ENCODE data around the gene ZNF324B.
"Not testable (repeated sequence)": the region's sequence is repeated elsewhere in the genome, so short reads cannot be mapped to it uniquely, and the experiment has no call there.

The ZNF324B gene

DNA sequence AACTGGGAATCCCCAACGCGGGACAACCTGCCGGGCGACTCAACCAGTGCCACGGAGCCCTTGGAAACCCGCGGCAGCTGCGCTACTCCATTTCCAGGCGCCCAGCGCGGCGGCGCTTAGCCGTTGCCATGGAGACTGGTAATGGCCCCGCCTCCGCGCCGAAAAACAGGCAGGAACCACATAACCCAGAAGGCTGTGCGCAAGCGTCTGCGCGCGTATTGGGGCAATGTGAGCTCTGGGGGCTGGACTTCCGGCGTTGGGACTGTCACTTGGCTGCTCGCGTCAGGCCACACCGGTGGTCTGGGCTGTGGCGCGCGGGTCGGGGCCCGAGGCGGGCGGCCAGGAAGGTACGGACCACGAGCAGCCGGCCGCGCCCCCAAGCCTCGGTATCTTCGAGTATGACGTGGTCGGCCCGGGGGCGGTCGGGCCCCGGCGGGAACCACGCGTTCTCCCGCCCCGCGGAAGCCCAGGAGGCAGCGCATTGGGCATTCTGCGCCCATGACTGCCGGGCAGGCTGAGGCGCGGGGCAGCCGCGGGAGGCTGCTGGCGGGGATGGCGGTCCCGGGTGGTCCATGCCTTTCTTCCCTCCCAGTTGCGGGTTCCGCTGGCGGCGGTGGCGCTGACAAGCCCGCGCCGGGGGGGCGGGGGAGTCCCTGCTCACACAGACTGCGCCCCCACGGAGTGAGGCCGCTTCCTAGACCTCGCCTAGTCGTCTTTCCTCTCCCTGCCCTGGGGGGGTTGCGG lies at the start of gene ZNF324B:
Gene ZNF324B (plus strand): TSS at position 265 of the 744 bp plus-strand sequence. CDS start 2,080 bp downstream, outside the sequence.
- peak; percentile 95 for DNase-seq (ENCODE audit: low read depth)

DNA sequence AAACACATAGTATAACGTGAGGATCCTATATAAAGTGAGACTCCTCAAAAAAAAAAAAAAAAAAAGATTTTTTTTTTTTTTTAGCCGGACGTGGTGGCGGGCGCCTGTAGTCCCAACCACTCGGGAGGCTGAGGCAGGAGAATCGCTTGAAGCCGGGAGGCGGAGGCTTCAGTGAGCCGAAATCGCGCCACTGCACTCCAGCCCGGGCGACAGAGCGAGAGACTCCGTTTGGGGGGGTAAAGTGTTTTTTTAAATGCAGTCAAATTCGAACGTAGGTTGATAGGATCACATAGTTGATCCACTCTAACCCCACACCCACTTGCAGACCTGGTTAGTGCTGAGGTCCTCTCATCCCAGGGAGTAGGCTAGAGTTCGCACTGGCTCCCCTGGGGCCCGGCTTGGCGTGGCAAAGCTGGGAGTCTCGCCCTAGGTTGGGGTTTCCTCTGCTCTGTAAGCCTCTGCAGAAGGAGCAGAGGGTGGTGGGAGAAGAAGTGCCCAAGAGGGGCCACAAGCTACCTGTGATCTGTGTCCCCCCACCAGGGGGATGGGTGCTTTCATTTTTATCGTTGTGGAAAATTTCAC lies 49.5 kb upstream of the ZNF324B start:
- no peak for DNase-seq (ENCODE audit: low read depth)

- DNase-seq (ENCODE audit: low read depth): not testable (repeated sequence)
These were observed 47.4 kb upstream of the ZNF324B start for GRCh38 chr19:58403920-58404478.

- DNase-seq (ENCODE audit: low read depth): no peak
These were observed 44.4 kb upstream of the ZNF324B start for GRCh38 chr19:58406818-58407657.

DNA sequence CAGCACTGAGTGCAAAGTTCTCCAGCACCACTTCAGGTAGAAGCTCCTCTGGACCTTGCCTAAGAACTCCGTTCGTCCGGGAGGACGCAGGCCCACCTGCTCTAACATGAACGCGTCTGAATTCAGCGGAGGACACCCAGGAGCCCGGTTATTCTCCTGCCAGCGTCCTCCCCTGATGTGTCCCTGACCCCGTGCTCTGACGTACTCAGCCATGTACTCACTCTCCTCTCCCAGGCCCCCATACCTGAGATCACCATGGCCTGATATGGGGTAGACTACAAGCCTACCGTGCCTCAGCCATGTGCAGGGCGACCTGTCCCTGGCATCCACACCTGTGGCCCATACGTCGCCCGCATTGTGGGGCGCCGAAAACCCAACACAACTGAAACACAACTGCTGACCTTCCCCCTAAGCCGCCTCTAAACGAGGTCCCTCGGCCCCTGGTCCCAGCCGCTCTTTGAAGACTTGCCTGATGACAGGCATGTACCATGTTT lies 43.7 kb upstream of the ZNF324B start:
- DNase-seq (ENCODE audit: low read depth): no peak

GRCh38 chr19:58408152-58409009 lies 43.0 kb upstream of the ZNF324B start, which contains the start of gene ZNF584:
Gene ZNF584 (plus strand): TSS chr19:58408649. CDS start chr19:58409148, 499 bp downstream.
- peak; percentile 93 for DNase-seq (ENCODE audit: low read depth)

DNA sequence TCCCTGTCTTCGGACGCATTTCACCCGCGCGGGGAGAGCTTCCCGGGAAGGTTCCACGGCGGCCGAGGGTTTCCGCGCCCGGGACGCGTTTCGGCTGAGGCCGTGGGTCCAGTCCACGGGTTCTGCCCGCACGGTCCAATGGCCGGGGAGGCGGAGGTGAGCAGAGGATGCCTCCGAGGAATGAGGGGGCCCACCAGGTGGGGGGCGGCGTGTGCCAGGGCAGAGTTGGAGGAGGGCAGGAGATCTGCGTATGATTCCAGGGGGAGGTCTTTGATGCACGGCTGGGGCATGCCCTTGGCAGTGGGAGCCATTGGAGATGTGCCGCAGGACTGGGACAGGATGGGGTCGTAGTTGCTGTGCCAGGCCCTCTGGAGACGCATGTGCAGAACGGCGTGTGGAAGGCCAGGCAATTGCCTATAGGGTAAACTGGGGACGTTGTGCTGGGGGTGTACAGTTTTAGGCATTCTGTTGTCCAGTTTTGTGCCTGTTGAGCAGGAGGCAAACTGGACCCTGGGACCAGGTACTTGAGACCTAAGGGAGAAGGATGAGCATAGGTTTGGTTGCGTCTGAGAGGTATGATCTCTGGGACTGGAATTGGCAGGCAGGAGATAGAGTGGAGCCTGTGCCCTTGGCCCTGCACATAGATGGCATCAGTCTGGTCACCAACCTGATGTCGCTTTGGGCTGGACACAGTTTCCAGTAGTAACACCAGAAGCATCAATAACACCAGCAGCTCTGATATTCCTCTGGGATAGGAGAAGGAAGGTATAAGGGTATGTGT lies 42.2 kb upstream of the ZNF324B start:
- no peak for DNase-seq (ENCODE audit: low read depth)

DNA sequence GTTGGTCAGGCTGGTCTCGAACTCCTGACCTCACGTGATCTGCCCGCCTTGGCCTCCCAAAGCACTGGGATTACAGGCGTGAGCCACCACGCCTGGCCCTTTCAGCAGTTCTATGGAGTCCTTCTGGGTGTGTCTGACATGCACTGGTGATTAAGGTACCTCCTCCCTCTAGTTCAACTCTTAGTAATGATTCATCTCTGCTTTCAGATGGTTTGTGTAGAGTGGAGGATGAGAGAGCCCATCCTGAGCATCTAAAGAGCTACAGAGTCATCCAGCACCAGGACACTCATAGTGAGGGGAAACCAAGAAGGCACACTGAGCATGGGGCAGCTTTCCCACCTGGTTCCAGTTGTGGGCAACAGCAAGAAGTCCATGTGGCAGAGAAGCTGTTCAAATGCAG lies 34.8 kb upstream of the ZNF324B start:
- no peak for DNase-seq (ENCODE audit: low read depth)

DNA sequence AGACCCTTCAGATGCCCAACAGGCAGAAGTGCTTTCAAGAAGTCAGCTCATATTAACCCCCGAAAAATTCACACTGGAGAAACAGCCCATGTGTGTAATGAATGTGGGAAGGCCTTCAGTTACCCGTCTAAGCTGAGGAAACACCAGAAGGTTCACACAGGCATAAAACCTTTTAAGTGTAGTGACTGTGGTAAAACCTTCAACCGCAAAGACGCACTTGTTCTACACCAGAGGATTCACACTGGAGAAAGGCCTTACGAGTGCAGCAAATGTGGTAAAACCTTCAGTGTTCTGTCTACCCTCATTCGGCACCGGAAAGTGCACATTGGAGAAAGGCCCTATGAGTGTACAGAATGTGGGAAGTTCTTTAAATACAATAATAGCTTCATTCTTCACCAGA lies 34.4 kb upstream of the ZNF324B start:
- no peak for DNase-seq (ENCODE audit: low read depth)

- no peak for DNase-seq (ENCODE audit: low read depth)
These were observed 22.8 kb upstream of the ZNF324B start for GRCh38 chr19:58428617-58429016.

DNA sequence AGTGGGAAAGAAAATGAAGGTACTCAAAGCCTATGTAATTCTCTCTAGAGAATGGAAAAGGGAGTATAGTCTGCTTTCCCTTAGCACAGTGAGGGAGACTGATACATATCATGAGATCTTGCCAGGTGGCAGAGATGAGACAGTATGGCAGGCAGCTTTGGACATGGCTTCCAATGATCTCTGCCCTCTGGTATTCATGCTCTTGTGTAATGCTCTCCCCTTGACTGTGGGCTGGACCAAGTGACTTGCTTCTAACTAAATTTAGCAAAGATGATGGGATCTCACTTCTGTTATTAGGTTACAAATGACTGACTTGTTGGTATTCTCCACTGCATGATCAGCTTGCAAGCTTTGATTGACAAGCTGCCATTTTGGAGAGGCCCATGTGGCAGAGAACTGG lies 21.7 kb upstream of the ZNF324B start:
- no peak for DNase-seq (ENCODE audit: low read depth)

DNA sequence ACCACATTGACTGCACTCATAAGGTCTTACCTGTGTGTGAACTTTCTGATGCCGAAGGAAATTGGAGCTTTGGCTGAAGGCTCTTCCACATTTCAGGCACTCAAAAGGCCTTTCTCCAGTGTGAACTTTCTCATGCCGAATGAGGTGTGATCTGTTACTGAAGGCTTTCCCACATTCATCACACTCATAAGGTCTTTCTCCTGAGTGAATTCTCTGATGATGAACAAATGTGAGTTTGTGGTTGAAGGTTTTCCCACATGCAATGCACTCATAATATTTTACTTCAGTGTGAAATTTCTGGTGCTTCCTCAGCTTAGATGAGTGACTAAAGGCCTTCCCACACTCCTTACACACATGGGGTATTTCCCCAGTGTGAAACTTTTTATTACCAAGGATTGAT lies 17.2 kb upstream of the ZNF324B start:
- peak; percentile 27 for DNase-seq (ENCODE audit: low read depth)

DNA sequence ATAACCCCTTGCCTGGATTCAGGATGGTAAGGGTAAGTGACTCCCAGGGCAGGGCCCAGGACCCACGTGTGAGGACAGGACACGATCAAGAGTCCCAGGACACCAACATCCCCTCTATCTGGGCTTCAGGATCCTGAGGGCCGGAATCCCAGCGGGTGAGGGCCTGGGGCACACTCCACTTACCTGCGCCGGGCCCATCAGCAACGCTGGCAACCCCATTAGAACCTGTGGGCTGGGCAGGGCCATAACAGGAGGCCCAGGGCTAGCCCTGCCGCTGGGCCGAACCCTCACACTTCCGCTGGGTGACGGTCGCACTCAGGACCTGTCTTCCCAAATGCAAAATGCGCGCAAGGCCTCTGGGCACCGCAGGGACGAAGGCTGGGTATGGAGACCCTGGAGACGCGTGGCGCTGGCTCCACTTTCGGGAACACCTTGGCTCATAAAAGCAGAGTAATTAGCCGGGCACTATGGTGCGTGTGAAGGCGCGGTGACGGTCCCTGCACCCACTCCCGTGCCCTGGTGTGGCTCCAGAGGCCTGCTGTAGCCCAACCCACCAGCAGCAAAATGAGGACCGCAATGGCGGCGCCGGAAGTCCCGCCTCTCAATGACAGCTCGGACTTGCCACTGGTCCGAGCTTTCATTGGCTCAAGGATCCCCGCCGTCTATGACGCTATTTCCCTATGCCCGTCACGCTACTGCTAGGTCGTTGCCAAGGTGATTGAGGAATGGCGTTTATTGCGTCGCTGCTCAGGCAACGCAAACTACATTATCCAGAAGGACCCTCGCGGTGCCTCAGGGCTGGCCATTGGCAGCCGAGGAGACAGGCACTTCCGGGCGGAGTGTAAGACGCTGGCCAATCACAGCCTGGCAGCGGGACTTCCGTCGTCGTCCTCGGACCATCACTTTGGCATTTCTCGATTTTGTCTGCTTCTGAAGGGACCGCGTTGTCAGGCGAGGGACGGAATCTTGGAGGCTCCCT lies 11.6 kb upstream of the ZNF324B start, which contains the start of gene ZNF132:
Gene ZNF132 (minus strand): TSS at position 578 of the 979 bp plus-strand sequence. CDS start 332 bp downstream, at position 246.
- peak; percentile 100 for DNase-seq (ENCODE audit: low read depth)

- no peak for DNase-seq (ENCODE audit: low read depth)
These were observed 10.9 kb upstream of the ZNF324B start for GRCh38 chr19:58440556-58440955.

DNA sequence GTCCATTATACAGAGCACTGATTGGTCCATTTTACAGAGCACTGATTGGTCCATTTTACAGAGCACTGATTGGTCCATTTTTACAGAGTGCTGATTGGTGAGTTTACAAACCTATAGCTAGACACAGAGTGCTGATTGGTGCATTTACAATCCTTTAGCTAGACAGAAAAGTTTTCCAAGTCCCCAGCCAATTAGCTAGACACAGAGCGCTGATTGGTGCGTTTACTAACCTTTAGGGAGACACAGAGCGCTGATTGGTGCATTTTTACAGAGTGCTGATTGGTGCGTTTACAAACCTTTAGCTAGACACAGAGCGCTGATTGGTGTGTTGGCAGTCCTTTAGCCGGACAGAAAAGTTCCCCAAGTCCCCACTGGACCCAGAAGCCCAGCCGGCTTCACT lies 8.4 kb upstream of the ZNF324B start:
- DNase-seq (ENCODE audit: low read depth): not testable (repeated sequence)

GRCh38 chr19:58448860-58449259 lies 2.6 kb upstream of the ZNF324B start:
- DNase-seq (ENCODE audit: low read depth): not testable (repeated sequence)

DNA sequence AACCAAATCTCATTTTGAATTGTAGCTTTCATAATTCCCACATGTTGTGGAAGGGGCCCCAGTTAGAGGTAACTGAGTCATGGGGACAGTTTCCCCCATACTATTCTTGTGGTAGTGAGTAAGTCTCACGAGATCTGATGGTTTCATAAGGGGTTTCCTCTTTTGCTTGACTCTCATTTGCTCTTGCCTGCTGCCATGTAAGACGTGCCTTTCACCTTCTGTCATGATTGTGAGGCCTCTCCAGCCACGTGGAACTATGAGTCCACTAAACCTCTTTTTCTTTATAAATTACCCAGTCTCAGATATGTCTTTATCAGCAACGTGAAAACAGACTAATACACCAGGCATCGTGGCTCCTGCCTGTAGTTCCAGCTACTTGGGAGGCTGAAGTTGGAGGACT lies 1.4 kb upstream of the ZNF324B start:
- not testable (repeated sequence) for DNase-seq (ENCODE audit: low read depth)

- no peak for DNase-seq (ENCODE audit: low read depth)
These were observed 515 bp upstream of the ZNF324B start for GRCh38 chr19:58450856-58451357.

GRCh38 chr19:58453743-58454142 lies 2.3 kb downstream of the ZNF324B start:
- no peak for DNase-seq (ENCODE audit: low read depth)

Data from iris pigment epithelial cell (primary cell).